OCI-LY7 (cell line): ENCODE measurements around the gene FRMPD1.

ENCODE experiments used
- EZH2phosphoT487 ChIP-seq: fragments of 200-600 bp; sonication (generic); IDR thresholded peaks from 2 replicates; pipeline ENCODE4 v1.6.1; 2018; ENCODE audit warnings: low read depth, borderline replicate concordance, mild to moderate bottlenecking, mixed run types, antibody characterized with exemption, low read length, moderate library complexity, mixed read lengths
- TF ChIP-seq, protein P1 (sequence below): fragments of 200-600 bp; sonication (generic); conservative IDR thresholded peaks from 2 replicates; pipeline ENCODE4 v1.5.1; 2014; ENCODE audit warnings: mild to moderate bottlenecking, antibody characterized with exemption, low read length, moderate library complexity, mixed read lengths

DNA sequence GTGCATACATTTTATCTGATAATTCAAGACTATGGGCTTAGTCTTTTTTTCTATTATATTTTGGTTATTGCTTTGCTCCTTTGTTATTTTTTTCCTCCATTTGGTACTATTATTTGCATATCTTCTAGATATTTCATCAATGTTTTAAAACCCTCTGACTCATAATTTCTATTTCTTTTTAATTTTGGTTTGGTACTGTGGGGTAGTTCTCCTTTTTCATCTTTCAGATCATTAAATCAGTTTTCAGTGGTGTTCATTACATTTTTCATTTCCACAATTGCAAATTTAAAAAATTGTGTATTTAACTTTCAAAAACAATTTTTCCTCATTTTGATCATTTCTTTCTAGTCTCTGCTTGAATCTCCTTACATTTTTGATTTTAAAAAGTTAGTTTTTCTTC, 7.5 kb upstream of the FRMPD1 start:
- TF ChIP-seq, protein P1, sequence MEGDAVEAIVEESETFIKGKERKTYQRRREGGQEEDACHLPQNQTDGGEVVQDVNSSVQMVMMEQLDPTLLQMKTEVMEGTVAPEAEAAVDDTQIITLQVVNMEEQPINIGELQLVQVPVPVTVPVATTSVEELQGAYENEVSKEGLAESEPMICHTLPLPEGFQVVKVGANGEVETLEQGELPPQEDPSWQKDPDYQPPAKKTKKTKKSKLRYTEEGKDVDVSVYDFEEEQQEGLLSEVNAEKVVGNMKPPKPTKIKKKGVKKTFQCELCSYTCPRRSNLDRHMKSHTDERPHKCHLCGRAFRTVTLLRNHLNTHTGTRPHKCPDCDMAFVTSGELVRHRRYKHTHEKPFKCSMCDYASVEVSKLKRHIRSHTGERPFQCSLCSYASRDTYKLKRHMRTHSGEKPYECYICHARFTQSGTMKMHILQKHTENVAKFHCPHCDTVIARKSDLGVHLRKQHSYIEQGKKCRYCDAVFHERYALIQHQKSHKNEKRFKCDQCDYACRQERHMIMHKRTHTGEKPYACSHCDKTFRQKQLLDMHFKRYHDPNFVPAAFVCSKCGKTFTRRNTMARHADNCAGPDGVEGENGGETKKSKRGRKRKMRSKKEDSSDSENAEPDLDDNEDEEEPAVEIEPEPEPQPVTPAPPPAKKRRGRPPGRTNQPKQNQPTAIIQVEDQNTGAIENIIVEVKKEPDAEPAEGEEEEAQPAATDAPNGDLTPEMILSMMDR: no peak
- no peak for TF ChIP-seq EZH2phosphoT487
